ENCODE results near the gene SLCO4A1.

SLCO4A1 gene

DNA sequence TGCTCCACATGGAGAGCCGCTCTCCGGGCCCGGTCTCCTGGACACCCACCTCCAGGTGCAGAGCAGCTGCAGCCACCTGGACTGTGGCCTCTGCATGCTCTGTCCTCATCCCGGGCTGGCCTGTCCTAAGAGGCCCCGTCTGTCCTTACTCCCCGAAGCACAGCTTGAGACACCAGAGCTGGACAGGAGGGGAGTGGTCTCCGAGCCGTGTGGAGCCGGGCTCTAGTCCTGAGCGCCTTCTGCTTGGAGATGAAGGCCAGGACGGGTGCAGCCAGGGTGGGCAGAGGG, 59.7 kb downstream of the SLCO4A1 start:
- no peak for DNase-seq (ENCODE audit: low read depth)

DNA sequence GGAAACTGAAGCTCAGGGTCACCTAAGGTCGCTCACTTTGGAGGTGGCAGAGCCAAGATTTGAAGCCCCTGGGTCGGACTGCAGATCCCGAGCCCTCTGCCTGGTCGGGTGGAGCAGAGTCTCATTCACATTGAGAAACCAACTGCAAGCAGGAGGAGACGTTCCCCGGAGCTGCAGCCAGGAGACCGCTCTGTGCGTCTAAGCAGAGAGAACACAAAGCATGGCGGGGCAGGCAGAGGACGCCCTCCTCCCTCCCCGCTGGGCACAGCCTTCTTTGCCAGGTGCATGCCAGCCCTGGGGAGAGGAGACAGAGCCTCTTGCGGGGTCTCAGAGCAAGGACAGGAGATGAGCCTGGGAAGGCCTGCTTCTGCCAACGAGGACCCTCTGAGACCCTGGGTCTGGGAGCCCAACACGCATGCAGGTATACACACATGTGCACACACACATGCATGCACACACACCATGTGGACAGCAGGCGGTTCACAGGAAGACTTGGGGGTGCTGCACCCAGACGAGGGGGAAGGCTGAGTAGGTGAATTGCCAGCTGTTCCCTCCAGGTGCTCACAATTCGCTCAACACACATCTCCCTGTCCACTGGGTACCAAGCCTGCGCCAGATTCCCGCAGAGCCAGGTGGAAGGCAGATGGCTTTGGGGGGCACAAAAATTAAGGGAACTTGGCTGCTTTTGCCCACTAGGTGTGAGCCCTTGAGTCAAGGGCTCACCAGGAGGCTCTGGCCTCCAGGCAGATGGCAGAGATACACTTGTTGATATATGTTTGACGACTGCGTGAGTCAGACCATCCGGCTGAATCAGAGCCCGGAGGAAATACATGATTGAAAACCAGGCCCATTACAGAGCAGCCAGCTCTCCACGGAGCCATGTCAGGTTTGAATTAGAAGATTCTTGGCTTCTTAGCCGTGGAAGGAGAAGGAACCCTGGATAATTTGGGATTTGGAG, 60.9 kb downstream of the SLCO4A1 start:
- DNase-seq (ENCODE audit: low read depth): no peak

DNA sequence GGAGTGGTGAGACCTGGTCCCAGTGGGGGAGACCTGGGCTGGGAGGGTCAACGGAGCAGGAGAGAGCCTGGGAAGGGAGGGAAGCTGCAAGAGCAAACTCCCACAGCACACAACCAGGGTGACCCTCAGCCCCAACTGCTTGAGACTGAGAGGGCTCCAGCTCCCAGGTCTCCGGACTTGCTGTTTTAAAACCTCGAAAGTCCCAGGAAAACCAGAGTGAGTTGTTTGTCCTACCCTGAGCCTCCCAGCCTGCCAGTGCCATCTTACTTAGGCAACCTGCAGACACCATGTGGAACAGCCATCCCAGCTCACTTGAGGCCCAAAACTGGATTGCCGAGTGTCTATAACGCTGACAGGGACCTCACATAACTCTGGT, 61.5 kb downstream of the SLCO4A1 start:
- DNase-seq (ENCODE audit: low read depth): no peak

DNA sequence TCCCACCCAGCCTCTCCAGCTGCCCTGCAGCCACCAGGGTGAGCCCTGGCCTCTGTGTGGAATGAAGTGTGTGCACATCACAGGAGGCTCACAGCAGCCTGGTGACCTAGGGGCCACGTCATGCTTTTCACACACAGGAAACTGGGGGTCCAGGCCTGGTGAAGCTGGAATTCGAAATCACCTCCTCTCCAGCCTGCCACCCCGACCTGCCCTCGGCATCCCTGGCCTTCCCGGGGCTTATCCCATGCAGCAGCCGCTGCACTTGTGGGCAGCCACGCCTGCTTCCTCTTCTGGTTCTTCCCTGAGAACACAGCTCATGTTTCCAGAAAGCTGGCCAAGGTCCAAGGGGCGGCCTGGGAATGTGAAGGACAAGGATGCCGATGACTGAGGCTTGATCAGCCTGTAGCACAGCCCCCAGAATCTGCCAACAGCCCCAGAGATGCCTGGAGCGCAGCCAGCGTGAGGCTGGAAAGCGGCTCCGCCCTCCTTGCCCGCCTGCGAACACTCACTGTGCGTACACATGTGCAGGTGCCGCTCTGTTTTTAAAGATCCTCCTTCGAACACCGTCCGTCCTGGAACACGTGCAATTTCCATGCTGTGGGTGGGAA, 62.1 kb downstream of the SLCO4A1 start:
- no peak for DNase-seq (ENCODE audit: low read depth)

DNA sequence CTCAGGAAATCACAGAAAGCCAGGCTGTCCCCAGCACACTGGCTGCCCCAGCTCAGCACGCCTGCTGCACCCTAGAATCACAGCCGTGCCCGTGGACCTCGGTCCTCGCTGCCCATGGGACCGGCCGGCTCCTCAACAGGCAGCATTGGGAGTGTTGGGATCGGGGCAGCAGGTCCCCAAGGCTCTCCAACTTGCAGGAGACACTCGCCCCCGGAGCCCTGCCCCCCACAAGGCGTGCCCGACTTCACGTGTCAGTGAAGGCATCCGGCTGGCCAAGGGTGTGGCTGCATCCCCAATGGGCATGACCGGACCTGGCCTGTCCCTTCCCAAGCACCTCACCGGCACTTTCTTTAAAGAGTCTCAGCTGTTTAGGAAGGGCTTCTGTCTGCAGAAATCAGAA, 63.3 kb downstream of the SLCO4A1 start:
- DNase-seq (ENCODE audit: low read depth): no peak

DNA sequence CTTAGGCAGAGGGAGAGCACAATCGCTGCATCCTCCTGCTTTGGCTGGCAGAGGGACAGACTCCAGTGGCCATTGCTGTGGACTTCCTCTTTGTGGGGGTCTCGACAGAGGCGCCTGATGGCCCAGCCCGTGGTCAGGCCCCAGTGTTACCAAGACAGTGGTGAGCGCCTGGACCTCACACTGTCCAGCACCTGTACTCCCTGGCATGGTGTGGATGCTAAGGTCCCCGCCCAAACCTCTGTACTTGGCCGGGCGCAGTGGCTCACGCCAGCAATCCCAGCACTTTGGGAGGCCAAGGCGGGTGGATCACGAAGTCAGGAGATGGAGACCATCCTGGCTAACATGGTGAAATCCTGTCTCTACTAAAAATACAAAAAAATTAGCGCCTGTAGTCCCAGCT, 64.0 kb downstream of the SLCO4A1 start:
- DNase-seq (ENCODE audit: low read depth): no peak

DNA sequence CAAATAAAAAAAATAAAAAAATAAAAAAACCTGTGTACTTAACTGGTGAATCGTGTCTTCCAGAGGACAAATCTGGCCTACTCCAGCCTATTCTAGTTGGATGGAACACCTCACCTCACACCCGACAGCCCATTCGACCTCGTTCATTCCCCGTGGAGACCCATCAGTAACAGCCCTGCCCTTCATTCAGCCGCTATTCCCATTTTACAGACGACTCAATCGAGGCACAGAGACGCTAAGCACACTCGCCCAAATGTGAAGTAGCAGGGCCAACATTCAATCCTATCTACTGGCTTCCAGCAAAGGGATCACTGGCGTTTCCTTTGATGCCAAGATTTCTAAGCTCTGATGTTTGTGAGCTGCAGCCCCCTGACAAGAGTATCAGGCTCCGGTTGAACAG, 64.6 kb downstream of the SLCO4A1 start:
- DNase-seq (ENCODE audit: low read depth): no peak

DNA sequence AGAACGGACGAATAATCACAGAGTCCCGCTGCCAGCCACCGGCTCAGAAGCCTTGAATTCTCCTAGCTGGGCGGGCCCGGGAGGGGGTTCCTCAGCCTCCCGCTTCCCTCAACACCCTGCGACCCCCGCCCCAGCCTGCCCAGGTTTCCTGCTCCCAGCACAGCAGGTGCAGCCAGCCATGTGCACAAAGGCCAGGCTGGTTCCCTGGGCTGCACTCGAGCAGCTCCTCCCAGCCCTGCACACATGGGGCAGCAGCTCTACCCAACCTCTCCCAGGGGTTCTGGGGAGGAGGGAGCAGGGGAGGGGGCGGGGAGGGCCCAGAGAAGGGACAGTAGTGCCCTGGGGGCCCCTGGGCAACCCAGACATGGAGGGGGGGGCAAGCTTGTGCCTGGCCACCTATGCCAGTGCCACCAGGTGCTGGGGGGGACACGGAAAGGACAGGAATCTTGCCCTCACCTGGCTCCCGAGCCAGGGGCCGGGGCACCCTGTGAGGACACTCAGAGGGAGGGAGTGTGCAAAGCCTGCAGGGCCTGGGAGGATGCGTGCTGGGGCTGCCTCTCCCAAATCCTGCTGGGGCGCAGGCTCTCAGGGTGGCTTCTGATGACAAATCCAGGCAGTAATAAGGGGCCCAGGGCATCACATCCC, 65.1 kb downstream of the SLCO4A1 start:
- no peak for DNase-seq (ENCODE audit: low read depth)

DNA sequence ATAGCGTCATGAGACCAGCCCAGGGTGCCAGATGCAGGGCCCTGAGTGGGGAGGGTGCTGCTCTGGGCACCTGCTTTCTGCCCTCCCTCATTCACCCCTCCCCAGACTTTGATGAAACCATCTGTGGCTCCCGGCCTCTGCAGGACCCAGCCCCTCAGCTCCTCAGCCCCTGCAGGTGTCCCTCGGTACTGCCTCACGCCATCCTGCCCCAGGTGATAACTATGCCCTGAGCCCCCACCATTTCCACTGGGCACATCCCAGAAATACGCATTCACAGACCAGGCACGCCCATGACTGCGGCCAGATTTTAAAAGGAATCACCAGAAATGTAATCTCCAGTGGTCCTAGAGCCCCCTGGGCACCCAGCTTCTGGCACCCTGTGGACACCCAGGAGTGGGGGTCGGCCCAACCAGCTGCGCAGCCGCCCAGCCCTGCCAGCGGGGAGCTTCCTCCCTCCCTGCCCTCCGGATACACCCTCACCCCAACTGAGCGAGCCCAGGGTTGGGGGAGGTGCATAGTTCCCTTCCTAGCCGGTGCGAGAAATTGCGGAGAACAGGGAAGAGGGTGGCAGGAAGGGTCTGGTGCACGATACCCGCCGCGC, 65.7 kb downstream of the SLCO4A1 start:
- no peak for DNase-seq (ENCODE audit: low read depth)

DNA sequence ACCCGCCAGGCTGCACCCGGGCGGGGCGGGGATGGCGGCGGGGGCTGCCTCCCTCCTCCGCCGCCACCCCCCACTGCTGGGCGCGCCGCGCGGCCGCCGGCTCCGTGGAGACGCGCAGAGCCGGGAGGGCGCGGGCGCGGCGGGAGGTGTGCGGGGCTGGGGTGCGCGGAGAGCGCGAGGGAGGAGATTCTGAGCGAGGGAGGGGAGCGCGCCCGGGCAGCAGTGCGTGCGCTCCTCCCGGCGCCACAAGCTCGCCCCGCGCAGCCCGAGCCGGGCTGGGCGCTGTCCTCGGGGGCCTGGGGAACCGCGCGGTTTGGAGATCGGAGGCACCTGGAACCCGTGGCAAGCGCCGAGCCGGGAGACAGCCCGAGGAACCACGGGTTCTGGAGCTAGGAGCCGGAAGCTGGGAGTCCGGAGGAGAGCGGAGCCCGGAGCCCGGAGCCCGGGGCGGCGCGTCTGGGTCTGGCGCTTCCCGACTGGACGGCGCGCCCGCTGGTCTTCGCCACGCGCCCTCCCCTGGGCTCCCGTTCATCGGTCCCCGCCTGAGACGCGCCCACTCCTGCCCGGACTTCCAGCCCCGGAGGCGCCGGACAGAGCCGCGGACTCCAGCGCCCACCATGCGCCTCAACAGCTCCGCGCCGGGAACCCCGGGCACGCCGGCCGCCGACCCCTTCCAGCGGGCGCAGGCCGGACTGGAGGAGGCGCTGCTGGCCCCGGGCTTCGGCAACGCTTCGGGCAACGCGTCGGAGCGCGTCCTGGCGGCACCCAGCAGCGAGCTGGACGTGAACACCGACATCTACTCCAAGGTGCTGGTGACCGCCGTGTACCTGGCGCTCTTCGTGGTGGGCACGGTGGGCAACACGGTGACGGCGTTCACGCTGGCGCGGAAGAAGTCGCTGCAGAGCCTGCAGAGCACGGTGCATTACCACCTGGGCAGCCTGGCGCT, 66.6 kb downstream of the SLCO4A1 start, which contains the start of gene NTSR1:
Gene NTSR1, plus strand, starts transcription at position 246 of the 946 bp plus-strand sequence. Its CDS starts 372 bp downstream, at position 618.
- no peak for DNase-seq (ENCODE audit: low read depth)

DNA sequence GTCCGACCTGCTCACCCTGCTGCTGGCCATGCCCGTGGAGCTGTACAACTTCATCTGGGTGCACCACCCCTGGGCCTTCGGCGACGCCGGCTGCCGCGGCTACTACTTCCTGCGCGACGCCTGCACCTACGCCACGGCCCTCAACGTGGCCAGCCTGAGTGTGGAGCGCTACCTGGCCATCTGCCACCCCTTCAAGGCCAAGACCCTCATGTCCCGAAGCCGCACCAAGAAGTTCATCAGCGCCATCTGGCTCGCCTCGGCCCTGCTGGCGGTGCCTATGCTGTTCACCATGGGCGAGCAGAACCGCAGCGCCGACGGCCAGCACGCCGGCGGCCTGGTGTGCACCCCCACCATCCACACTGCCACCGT, 67.2 kb downstream of the SLCO4A1 start:
- no peak for DNase-seq (ENCODE audit: low read depth)

DNA sequence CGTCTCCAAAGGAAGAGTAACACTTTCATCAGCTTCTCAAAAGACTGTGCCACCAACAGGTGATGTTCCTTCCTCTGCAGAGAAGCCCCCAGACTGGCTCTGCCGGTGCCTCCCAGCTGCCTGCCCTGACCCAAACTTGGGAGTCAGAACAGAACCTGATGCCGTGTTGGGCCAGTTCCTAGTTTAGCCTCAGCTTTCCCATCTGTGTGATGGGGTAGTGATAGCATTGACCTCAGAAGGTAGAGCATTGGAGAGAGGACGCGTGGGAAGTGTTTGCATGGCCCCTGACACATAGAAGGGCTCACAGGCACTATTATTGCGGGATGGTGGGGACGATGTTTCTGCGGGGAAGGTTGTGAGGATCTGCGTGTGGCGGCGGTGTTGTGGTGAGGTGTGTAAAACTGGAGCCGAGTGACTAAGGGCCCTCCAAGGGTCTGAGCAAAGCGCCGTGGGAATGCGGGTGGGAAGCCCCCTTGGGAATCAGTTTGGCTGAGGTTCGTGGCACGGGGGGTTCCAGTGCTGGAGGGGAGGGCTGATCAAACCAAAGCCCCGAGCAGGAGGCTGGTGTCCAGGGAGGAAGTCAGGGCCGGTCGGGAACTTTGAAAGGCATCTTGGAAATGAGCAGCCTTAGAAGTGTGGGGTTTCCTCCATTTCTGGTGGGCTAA, 68.0 kb downstream of the SLCO4A1 start:
- no peak for DNase-seq (ENCODE audit: low read depth)

DNA sequence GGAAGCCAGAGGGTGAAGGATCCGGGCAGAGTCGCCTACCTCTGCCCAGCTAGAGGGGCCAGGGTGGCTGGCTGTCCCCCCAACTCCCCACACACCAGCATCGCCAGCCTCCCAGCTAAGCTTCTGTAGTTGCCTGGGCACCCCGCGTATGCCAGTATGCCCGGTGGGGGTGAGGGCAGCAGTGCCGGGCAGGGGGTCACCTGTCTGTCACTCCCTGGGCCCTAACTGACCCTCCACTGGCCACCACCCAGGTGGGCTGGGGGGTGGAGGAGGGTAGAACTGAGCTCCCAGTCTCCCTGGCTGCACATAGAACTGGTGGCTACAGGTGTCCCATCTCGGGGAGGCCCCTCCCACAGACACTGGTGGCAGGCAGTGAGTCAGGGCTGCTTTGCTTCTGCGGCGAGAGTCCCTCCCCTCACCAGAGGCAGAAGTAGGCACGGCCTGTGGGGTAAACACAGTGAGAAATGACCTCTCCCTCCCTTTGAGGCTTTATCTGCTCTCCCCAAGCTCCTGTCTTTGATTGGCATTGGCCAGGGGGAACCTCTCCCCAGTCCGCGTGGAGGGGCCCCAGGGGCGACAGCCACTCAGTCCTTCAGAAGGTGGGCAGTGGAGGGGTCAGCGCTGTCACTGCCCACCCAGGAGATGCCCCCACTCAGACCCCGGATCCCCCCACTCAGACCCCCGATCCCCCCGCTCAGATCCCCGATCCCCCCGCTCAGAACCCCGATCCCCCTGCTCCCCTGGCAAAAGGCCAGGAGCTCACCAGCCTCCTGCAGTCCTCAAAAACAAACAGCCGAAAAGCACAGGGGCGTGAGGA, 68.8 kb downstream of the SLCO4A1 start:
- DNase-seq (ENCODE audit: low read depth): no peak

DNA sequence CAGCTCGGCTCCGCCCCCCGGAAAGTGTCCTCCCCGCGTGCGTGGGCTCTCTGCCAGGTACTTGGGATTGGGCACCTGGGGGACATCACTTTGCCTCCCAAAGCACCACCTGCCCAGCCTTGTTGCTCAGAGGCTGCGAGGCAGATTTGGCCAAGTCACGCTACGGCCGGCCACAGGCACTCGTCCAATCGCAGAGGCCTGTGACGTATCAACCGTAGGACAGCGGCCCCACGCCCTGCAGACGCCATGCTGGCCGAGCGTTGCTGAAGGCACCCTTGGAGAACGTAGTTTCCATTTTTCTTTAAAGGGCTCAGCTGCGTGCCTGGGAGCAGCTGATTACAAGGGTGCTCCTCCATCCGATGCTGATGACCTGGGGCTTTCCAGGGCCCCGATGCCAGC, 69.4 kb downstream of the SLCO4A1 start:
- no peak for DNase-seq (ENCODE audit: low read depth)

DNA sequence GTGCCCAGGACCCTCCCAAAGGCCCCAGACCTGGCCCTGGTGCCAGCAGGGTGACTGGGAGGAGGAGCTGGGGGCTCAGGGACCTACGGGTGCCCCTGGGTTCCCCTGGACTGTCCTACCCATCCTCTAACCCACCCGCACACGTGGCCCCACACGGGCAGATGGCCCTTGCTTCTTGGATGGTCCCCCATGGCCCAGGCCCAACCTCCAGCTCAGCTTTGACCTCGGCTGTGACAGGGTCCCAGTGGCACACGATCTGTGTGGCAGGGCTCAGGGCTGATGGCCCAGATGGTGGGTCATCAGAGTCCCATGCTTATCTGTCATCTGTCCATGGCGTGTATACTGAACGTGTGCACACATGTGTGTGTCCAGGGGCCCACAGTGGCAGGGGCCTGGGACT, 70.3 kb downstream of the SLCO4A1 start:
- DNase-seq (ENCODE audit: low read depth): no peak

DNA sequence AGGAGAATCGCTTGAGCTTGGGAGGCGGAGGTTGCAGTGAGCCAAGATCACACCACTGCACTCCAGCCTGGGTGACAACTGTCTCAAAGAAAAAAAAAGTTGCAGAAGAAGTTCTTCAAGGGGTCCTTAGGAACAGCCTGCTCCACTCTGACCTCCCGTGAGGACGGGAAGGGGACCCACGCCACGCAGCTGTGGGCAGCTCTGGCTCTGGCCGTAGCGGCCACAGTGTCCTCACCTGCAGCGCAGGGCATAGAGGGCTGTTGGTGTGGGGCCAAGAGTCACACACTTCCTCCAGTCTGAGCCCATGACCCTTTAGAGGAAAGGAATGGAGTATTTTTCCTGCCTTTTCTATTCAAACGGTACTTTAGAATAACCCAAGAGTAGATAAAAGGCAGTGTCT, 71.7 kb downstream of the SLCO4A1 start:
- DNase-seq (ENCODE audit: low read depth): no peak

DNA sequence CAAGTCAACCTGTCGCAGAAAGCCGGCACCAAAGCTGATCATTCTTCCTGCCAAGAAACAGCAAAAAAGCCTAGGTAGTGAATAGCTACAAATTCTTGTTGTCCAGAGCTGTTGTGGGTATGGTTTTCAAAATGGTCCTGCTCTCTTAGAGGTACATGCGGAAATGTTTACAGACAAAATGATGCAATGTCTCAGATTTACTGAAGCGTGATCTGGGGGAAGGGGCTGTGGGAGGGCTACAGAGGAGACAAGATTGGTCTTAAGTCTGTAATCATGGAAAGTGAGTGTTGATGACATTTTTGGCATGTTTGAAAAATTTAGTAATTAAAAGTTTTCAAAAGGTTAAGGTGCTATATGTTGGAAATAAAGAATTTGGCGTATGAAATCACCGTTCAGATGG, 72.5 kb downstream of the SLCO4A1 start:
- DNase-seq (ENCODE audit: low read depth): no peak

DNA sequence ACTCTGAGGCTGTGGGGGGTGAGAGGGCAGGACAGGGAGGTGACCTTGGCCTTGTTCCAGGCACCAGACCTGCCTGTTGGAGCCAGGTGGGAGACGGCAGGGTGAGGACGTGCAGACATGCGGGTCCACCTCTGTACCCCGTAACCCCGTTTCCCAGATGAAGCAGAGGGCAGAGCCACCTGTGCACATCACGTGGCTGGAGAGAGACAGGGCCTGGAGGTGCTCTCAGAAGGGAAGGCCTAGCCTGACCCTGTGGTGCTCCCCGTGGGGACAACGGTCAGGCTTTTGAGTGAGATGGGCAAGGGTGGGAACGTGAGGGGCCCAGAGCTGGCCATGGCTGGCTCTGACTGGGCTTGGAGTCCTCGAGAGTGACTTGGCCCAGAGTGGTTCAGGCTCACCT, 72.9 kb downstream of the SLCO4A1 start:
- no peak for DNase-seq (ENCODE audit: low read depth)

DNA sequence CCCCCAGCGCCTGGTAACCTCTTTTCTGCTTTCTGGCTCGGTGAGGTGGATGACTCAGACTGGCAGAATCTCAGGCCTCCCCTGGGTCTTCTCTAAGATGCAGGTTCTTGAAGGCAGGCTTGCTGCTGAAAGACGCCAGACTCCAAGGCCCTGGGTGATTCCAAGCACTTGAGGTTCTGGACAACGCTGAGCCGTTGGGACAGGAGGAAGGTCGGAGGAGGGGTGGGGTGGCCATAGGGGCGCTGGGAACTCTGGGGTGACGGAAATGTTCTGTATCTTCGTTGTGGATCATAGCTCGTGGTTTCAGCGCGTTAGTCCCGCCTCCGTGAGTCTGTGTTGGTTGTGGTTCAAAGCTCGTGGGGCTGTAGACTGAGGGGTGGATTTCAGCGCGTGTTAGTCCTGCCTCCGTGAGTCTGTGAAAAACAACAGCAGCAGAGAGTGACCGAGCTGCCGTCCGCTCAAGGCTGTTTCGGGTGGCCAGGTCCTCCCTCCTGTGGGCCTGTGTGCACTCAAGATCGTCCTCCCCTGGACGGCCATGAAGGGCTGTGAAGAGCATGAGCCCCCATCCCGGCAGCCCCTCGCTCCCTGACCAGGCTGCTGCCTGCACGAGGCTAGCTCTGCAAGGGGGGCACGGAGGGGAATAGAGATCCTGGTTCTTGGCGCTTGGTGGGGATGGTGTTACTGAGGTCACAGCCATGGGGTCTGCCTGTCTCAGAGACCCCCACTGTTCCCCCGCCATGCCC, 74.1 kb downstream of the SLCO4A1 start:
- DNase-seq (ENCODE audit: low read depth): no peak

DNA sequence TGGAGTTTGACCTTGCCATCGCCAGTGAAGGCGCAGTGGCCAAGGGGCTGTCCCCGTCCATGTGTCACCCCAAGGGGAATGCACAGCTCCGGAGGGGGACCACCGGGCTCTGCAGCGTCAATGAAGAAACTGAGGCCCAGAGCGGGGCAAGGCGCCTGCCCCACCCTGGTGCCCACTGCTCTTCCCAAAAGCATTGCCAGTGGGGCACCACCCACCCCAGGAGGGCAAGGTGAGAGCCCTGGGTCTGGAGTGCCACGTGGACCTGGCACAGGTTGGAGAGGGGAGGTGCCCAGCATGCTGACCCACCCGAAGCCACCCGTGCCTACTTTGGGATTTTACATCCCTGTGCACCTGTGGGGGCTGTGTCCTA, 74.6 kb downstream of the SLCO4A1 start:
- no peak for DNase-seq (ENCODE audit: low read depth)
